Epithelial cell of prostate (primary cell): ENCODE results near the gene CALML6.
"Not testable (repeated sequence)": the region's sequence is repeated elsewhere in the genome, so short reads cannot be mapped to it uniquely, and the experiment has no call there.

Experiments used
- DNase-seq: peaks from one replicate; pipeline ENCODE4 v3.0.0-alpha.2; 2011; ENCODE audit warnings: low read depth, low spot score
- H3K27ac ChIP-seq: fragments of 450-650 bp; 2 replicates; pipeline ENCODE4 v1.5.1; 2017; ENCODE audit warnings: mild to moderate bottlenecking

Gene CALML6

GRCh38 chr1:1914971-1915692 lies at the start of gene CALML6:
Gene CALML6, plus strand, starts transcription at chr1:1915260. Its CDS starts 21 bp downstream, at chr1:1915281.
- no peak for DNase-seq
- H3K27ac ChIP-seq = no peak within 1 kb of the TSS

GRCh38 chr1:1867164-1867563 lies 47.9 kb upstream of the CALML6 start:
- no peak for DNase-seq
- no peak overlapping the region for H3K27ac ChIP-seq

GRCh38 chr1:1869469-1869868 lies 45.6 kb upstream of the CALML6 start:
- H3K27ac ChIP-seq = no peak overlapping the region
- DNase-seq = no peak

GRCh38 chr1:1872329-1872994 lies 42.6 kb upstream of the CALML6 start:
- no peak overlapping the region for H3K27ac ChIP-seq

GRCh38 chr1:1873186-1873585 lies 41.9 kb upstream of the CALML6 start:
- no peak overlapping the region for H3K27ac ChIP-seq
- no peak for DNase-seq

More at GRCh38 chr1:1872329-1872994, 42.6 kb upstream of the CALML6 start:
- no peak for DNase-seq

- no peak for DNase-seq
- no peak overlapping the region for H3K27ac ChIP-seq
Measured at GRCh38 chr1:1874901-1875300, 40.2 kb upstream of the CALML6 start.

GRCh38 chr1:1875932-1876331 lies 39.1 kb upstream of the CALML6 start:
- no peak for DNase-seq
- H3K27ac ChIP-seq = no peak overlapping the region

- DNase-seq = no peak
- no peak overlapping the region for H3K27ac ChIP-seq
Measured at GRCh38 chr1:1876335-1876930, 38.6 kb upstream of the CALML6 start.

GRCh38 chr1:1877865-1878436 lies 37.1 kb upstream of the CALML6 start:
- H3K27ac ChIP-seq = no peak overlapping the region
- DNase-seq = no peak

- DNase-seq = no peak
- no peak overlapping the region for H3K27ac ChIP-seq
Measured at GRCh38 chr1:1879942-1880341, 35.1 kb upstream of the CALML6 start.

- no peak for DNase-seq
- H3K27ac ChIP-seq = no peak overlapping the region
Measured at GRCh38 chr1:1880617-1881312, 34.3 kb upstream of the CALML6 start.

- DNase-seq = no peak
- no peak overlapping the region for H3K27ac ChIP-seq
Measured at GRCh38 chr1:1881727-1882126, 33.3 kb upstream of the CALML6 start.

GRCh38 chr1:1883092-1883873 lies 31.8 kb upstream of the CALML6 start:
- no peak for DNase-seq
- no peak overlapping the region for H3K27ac ChIP-seq

- H3K27ac ChIP-seq, DNase-seq: not testable (repeated sequence)
Measured at GRCh38 chr1:1883890-1884289, 31.2 kb upstream of the CALML6 start.

- no peak for DNase-seq
Measured at GRCh38 chr1:1889090-1889750, 25.8 kb upstream of the CALML6 start.

GRCh38 chr1:1889847-1890505 lies 25.1 kb upstream of the CALML6 start:
- H3K27ac ChIP-seq = peak overlapping the region; percentile 85
- no peak for DNase-seq

More at GRCh38 chr1:1889090-1889750, 25.8 kb upstream of the CALML6 start:
- peak overlapping the region; percentile 85 for H3K27ac ChIP-seq

- peak within 1 kb of the TSS; percentile 85 for H3K27ac ChIP-seq
Measured at GRCh38 chr1:1890506-1891348, 24.3 kb upstream of the CALML6 start, which contains the start of gene GNB1. Gene GNB1, minus strand, starts transcription at chr1:1891087. Its CDS starts 65,634 bp downstream, at chr1:1825453.

More at GRCh38 chr1:1890506-1891348, 24.3 kb upstream of the CALML6 start, which contains the start of gene GNB1:
- peak; percentile 39 for DNase-seq
